Astrocyte of the cerebellum (primary cell): Measurements from ENCODE around the gene SLC38A10.

Experiments used
- DNase-seq: peaks from one replicate; pipeline ENCODE4 v3.0.0-alpha.2; 2011; ENCODE audit warnings: low read depth
- H3K4me3 ChIP-seq: 2 replicates; pipeline ENCODE4 v1.5.1; 2011; ENCODE audit warnings: mild to moderate bottlenecking, low read depth, low read length, moderate library complexity
- CTCF ChIP-seq: IDR thresholded peaks from 2 replicates; pipeline ENCODE4 v1.5.1; 2012; ENCODE audit warnings: low read length, low read depth, moderate library complexity, mild to moderate bottlenecking; ENCODE audit errors: missing control alignments
- in situ Hi-C: cut with HindIII; loops from 2 replicates; pipeline ENCODE4 v1.10.0; 2017; ENCODE audit warnings: low sequenced_read_pairs

The SLC38A10 gene

DNA sequence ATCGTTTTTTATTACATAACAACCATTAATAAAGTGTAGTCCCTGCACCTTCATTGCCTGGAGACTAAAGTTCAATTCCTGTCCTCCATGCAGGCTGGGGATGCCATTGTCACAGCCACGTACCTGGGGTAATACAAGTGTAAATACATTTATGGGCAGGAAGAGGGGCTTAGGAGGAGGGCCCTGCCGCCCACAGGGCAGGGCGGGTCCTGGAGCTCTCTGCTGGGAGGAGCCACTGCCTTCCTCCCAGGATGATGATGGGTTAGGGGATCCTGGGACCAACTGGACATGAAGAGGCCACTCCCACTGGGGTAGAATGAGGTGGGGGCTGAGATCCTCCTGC is 44.1 kb upstream of the SLC38A10 start:
- peak; percentile 1 for TF ChIP-seq CTCF
- in situ Hi-C loops = no loop called here
- H3K4me3 ChIP-seq = no peak overlapping the region
- DNase-seq = no peak

GRCh38 chr17:81338274-81339190 is 43.4 kb upstream of the SLC38A10 start:
- peak; percentile 2 for TF ChIP-seq CTCF
- in situ Hi-C loops = no loop called here
- DNase-seq = no peak
- no peak overlapping the region for H3K4me3 ChIP-seq

DNA sequence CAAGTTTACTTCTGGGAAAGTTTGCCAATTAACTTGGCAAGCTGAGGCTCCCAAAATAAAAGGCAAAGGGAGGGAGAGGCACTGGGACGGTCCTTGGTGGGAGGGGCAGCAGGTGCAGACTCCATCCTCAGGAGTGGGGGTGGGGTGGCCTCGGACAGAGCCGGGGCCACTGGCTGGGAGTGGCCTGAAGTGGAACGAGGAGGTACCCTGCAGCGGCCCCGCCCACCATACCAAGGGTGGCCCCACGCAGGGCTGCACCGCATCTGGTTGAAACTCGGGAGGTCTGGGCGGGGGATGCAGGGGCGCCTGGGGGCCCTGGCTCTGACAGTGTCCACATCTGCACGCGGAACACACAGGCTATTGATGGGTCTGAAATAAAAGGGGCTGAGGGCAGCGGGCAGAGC is 42.4 kb upstream of the SLC38A10 start:
- H3K4me3 ChIP-seq = no peak overlapping the region
- no peak for TF ChIP-seq CTCF
- in situ Hi-C loops = no loop called here
- DNase-seq = no peak

GRCh38 chr17:81336930-81337325 is 41.8 kb upstream of the SLC38A10 start:
- in situ Hi-C loops = no loop called here
- DNase-seq = no peak
- no peak overlapping the region for H3K4me3 ChIP-seq
- TF ChIP-seq CTCF = no peak

GRCh38 chr17:81336296-81336929 is 41.3 kb upstream of the SLC38A10 start:
- TF ChIP-seq CTCF = no peak
- no peak overlapping the region for H3K4me3 ChIP-seq
- in situ Hi-C loops = no loop called here
- DNase-seq = no peak

- TF ChIP-seq CTCF = no peak
- no peak overlapping the region for H3K4me3 ChIP-seq
- in situ Hi-C loops = no loop called here
- no peak for DNase-seq
These were observed 40.7 kb upstream of the SLC38A10 start for GRCh38 chr17:81335773-81336157.
